Measurements from ENCODE around the gene DMAC2L. TPM values are rescaled to one million over a fixed set of nuclear protein-coding genes. Genes with fewer than 3 reads are reported as not detected.
"Not testable (repeated sequence)": the region's sequence is repeated elsewhere in the genome, so short reads cannot be mapped to it uniquely, and the experiment has no call there.

Gene DMAC2L
- polyA plus RNA-seq, 1 of the 3 experiments (the other 2 are of a cell fraction): 20.3 TPM

GRCh38 chr14:50364792-50365191 is 52.7 kb downstream of the DMAC2L start:
- Histone ChIP-seq H3K4me1 (ENCODE audit: control insufficient read depth in 1 of 2, insufficient read depth in 2 of 2, low read depth in 1 of 2, low read length in 1 of 2) (no peaks in the 10 kb centered on the region), H3K27ac (ENCODE audit: low read depth in 2 of 2, low read length in 1 of 2) (no peak overlapping the region), H3K9me3 (no peaks in the 10 kb centered on the region), H3K4me3 (ENCODE audit: low read depth in 2 of 2, low read length in 1 of 2) (no peak overlapping the region), H2AFZ (ENCODE audit: low read depth) (no peak overlapping the region), H4K20me1 (ENCODE audit: insufficient read depth) (no peaks in the 10 kb centered on the region), H3F3A (replicated peaks; ENCODE audit: insufficient read depth) (no peaks in the 10 kb centered on the region), H3K36me3 (replicated peaks in 1 of 2; ENCODE audit: control insufficient read depth in 1 of 2, insufficient read depth in 2 of 2, low read length in 1 of 2) (no peaks in the 10 kb centered on the region), H3K9ac (no peak overlapping the region), H3K79me2 (ENCODE audit: insufficient read depth) (no peaks in the 10 kb centered on the region), H3K27me3 (ENCODE audit: insufficient read depth) (no peaks in the 10 kb centered on the region), H3K9me2 (no peaks in the 10 kb centered on the region), H3K4me2 (no peak overlapping the region)
- POLR2A ChIA-PET: no interaction called here
- CTCF ChIA-PET: interaction anchor here (1.0 to 1.3 kb wide), 3 partner anchors 10 to 43 kb away, joined by 3 read pairs; no protein-coding TSS in a partner anchor
- TF ChIP-seq POLR2AphosphoS5 (IDR thresholded peaks at IDR 0.05; ENCODE audit: low read depth, low read length) (no peak), JUND (IDR thresholded peaks at IDR 0.05) (no peak), TCF12 (IDR thresholded peaks at IDR 0.05) (no peak), ELF1 (IDR thresholded peaks at IDR 0.05) (no peak), TEAD4 (IDR thresholded peaks at IDR 0.05; ENCODE audit: borderline replicate concordance, insufficient read depth) (no peak), USF2 (IDR thresholded peaks at IDR 0.05; ENCODE audit: borderline replicate concordance, low read depth, low read length) (no peak), ZBTB33 (IDR thresholded peaks at IDR 0.05; ENCODE audit: borderline replicate concordance, low read depth) (no peak), SIN3A (IDR thresholded peaks at IDR 0.05; ENCODE audit: borderline replicate concordance, low read depth, low read length) (no peak)
- 82% methylated on average over 1 of the region's 1 CpG for WGBS (ENCODE audit: low lambda C conversion rate)
- no peak for DNase-seq

GRCh38 chr14:50365572-50365971 is 53.4 kb downstream of the DMAC2L start:
- H3K27me3 ChIP-seq (ENCODE audit: insufficient read depth); H3K9me2 ChIP-seq; H3K9ac ChIP-seq; H3K9me3 ChIP-seq; H4K20me1 ChIP-seq (ENCODE audit: insufficient read depth); H3K4me3 ChIP-seq (ENCODE audit: low read depth in 2 of 2, low read length in 1 of 2); H3K36me3 ChIP-seq (replicated peaks in 1 of 2; ENCODE audit: control insufficient read depth in 1 of 2, insufficient read depth in 2 of 2, low read length in 1 of 2); H2AFZ ChIP-seq (ENCODE audit: low read depth); H3K27ac ChIP-seq (ENCODE audit: low read depth in 2 of 2, low read length in 1 of 2); H3F3A ChIP-seq (replicated peaks; ENCODE audit: insufficient read depth); POLR2A ChIA-PET; H3K4me2 ChIP-seq; H3K4me1 ChIP-seq (ENCODE audit: control insufficient read depth in 1 of 2, insufficient read depth in 2 of 2, low read depth in 1 of 2, low read length in 1 of 2); DNase-seq; H3K79me2 ChIP-seq (ENCODE audit: insufficient read depth): not testable (repeated sequence)
- CTCF ChIA-PET: interaction anchor here (1.0 to 1.3 kb wide), 3 partner anchors 9 to 43 kb away, joined by 3 to 4 read pairs (median 3); no protein-coding TSS in a partner anchor
- 94% methylated on average over 7 of the region's 7 CpGs for WGBS (ENCODE audit: low lambda C conversion rate)

- no peak overlapping the region for H3K4me2 ChIP-seq
- no peak overlapping the region for H2AFZ ChIP-seq (ENCODE audit: low read depth)
- ChIA-PET POLR2A (no interaction called here), CTCF (interaction anchor here (0.9 to 1.0 kb wide), 2 partner anchors 10 to 28 kb away, joined by 3 to 4 read pairs; no protein-coding TSS in a partner anchor)
- no peaks in the 10 kb centered on the region for H3K79me2 ChIP-seq (ENCODE audit: insufficient read depth)
- H3K9ac ChIP-seq: no peak overlapping the region
- DNase-seq: no peak
- no peaks in the 10 kb centered on the region for H3K36me3 ChIP-seq (replicated peaks in 1 of 2; ENCODE audit: control insufficient read depth in 1 of 2, insufficient read depth in 2 of 2, low read length in 1 of 2)
- H3K9me2 ChIP-seq: no peaks in the 10 kb centered on the region
- H3F3A ChIP-seq (replicated peaks; ENCODE audit: insufficient read depth): no peaks in the 10 kb centered on the region
- no peaks in the 10 kb centered on the region for H3K4me1 ChIP-seq (ENCODE audit: control insufficient read depth in 1 of 2, insufficient read depth in 2 of 2, low read depth in 1 of 2, low read length in 1 of 2)
- H3K27ac ChIP-seq (ENCODE audit: low read depth in 2 of 2, low read length in 1 of 2): no peak overlapping the region
- no peaks in the 10 kb centered on the region for H3K27me3 ChIP-seq (ENCODE audit: insufficient read depth)
- H3K4me3 ChIP-seq (ENCODE audit: low read depth in 2 of 2, low read length in 1 of 2): no peak overlapping the region
- 95% methylated on average over 3 of the region's 3 CpGs for WGBS (ENCODE audit: low lambda C conversion rate)
- no peaks in the 10 kb centered on the region for H4K20me1 ChIP-seq (ENCODE audit: insufficient read depth)
- no peaks in the 10 kb centered on the region for H3K9me3 ChIP-seq
- TF ChIP-seq JUND (IDR thresholded peaks at IDR 0.05): no peak
- no peak for TF ChIP-seq MAX (IDR thresholded peaks at IDR 0.05; ENCODE audit: low read depth)
- TF ChIP-seq ELF1 (IDR thresholded peaks at IDR 0.05): no peak
- TF ChIP-seq SMC3 (IDR thresholded peaks at IDR 0.05; ENCODE audit: low read depth, low read length): no peak
- TF ChIP-seq CTCF (IDR thresholded peaks at IDR 0.05): no peak
- no peak for TF ChIP-seq FOSL2 (IDR thresholded peaks at IDR 0.05; ENCODE audit: borderline replicate concordance, low read depth)
- TF ChIP-seq GATA2 (CRISPR knock-in tag; IDR thresholded peaks at IDR 0.05): no peak
- no peak for TF ChIP-seq NRF1 (IDR thresholded peaks at IDR 0.05; ENCODE audit: low read depth, low read length)
- TF ChIP-seq FOXJ3 (CRISPR knock-in tag; IDR thresholded peaks at IDR 0.05): no peak
- no peak for TF ChIP-seq ZBTB33 (IDR thresholded peaks at IDR 0.05; ENCODE audit: borderline replicate concordance, low read depth)
- no peak for TF ChIP-seq TAF1 (IDR thresholded peaks at IDR 0.05; ENCODE audit: borderline replicate concordance, low read depth, low read length)
Measured at GRCh38 chr14:50366115-50366514, 54.0 kb downstream of the DMAC2L start.

Measured in SK-N-SH (cell line).